Sigmoid colon (tissue), 7 donors: ENCODE results near the gene RPL38. TPM values are rescaled to one million over a fixed set of nuclear protein-coding genes. Genes with fewer than 3 reads are reported as not detected.
A peak's percentile ranks its signal among the peaks of the same experiment; 100 is the strongest.

Source experiments
- DNase-seq: peaks from one replicate; pipeline ENCODE4 v3.0.0-alpha.2; 2019
- H3K27ac ChIP-seq, 4 donors: fragments of 200-600 bp; sonication (generic); one replicate each; pipeline ENCODE4 v1.5.1; 2016 to 2019; ENCODE audit warnings: mild to moderate bottlenecking in 1 of 4
- H3K27me3 ChIP-seq, 3 donors: fragments of 200-600 bp; sonication (generic); one replicate each; pipeline ENCODE4 v1.5.1; 2019; ENCODE audit warnings: mild to moderate bottlenecking in 1 of 3
- H3K36me3 ChIP-seq, 4 donors: fragments of 200-600 bp; sonication (generic); one replicate each; pipeline ENCODE4 v1.5.1; 2016 to 2019
- H3K4me1 ChIP-seq, 4 donors: fragments of 200-600 bp; sonication (generic); one replicate each; pipeline ENCODE4 v1.5.1; 2017 to 2019
- H3K4me3 ChIP-seq, 4 donors: fragments of 200-600 bp; sonication (generic); one replicate each; pipeline ENCODE4 v1.5.1; 2017 to 2019; ENCODE audit warnings: mild to moderate bottlenecking in 2 of 4, moderate library complexity in 1 of 4
- H3K9me3 ChIP-seq, 4 donors: fragments of 200-600 bp in 3 of 4; sonication (generic) in 3 of 4; one replicate each; pipeline versions ENCODE4 v1.5.1 to v1.6.1; 2013 to 2019
- EP300 ChIP-seq, 4 donors: sonication (generic); formaldehyde crosslinking; IDR thresholded peaks; one replicate each; pipeline ENCODE4 v1.6.1; 2017; ENCODE audit warnings: antibody characterized with exemption in 4 of 4
- POLR2A ChIP-seq, 2 donors: fragments of 450-650 bp; IDR thresholded peaks; one replicate each; pipeline ENCODE4 v1.6.1; 2016; ENCODE audit warnings: antibody characterized with exemption in 2 of 2, mild to moderate bottlenecking in 2 of 2, moderate library complexity in 2 of 2
- POLR2AphosphoS5 ChIP-seq, 4 donors: sonication (generic); formaldehyde crosslinking; IDR thresholded peaks; one replicate each; pipeline ENCODE4 v1.6.1; 2017; ENCODE audit warnings: antibody characterized with exemption in 4 of 4
- WGBS, 2 donors: extraction: QIAGEN DNeasy Blood & Tissue Kit; methylation state at CpG; one replicate each; pipeline ENCODE4 v1.1.7; 2013; 5-methylcytosine and 5-hydroxymethylcytosine counted together
- intact Hi-C: fragments of 100-400 bp; cut with DNase I; formaldehyde crosslinking; loops from one replicate; pipeline ENCODE4 v1.15.1; 2023
- polyA plus RNA-seq, 3 donors: library from polyadenylated mRNA; stranded (reverse); fragments of 200-250 nt; gene quantifications; one replicate each; pipeline ENCODE4 v1.2.3, GENCODE V29; 2013
- total RNA-seq, 4 donors: library from RNA; depleted of rRNA; stranded (reverse); fragments of >200 nt; gene quantifications; one replicate each; pipeline ENCODE4 v1.1.0, GENCODE V29; 2016
- TF ChIP-seq, protein P1 (sequence below), 4 experiments: fragments of 450-650 bp in 3 of 4; fragments of 200-600 bp in 1 of 4; IDR thresholded peaks; one replicate each; pipeline ENCODE4 v1.5.1; 2016 to 2019; ENCODE audit warnings: antibody characterized with exemption in 4 of 4, mild to moderate bottlenecking in 3 of 4, moderate library complexity in 2 of 4
- donor health status: healthy with polysubstance abuse.
- donor health status: Bipolar disorder and iron deficiency.
- donor health status: healthy.

RPL38 gene
- total and polyA plus RNA-seq, 7 donors: 215 to 2,321 (median 718) TPM

DNA sequence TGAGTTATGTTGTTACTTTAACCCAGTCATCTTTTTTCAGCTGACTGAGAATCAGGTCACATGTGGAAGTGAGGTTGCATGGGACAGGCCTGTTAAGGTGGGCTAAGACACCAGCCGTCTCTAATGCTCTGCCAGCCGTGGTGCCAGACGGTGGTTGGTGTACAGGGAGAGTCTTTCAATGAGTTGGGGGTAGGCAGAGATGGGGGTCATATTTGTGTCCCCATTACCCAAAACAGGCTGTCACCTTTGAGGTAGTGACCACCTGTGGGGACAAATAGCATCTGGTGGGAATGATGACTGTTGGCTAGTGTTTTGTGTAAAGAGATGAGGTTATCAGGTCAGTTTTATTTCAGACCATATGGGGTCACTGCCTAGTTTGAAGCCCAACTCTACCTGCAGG lies 1.8 kb downstream of the RPL38 start:
- Histone ChIP-seq H3K27ac (peak overlapping the region in 1 of 4 donors; percentile 2), H3K27me3 (peaks cover 8 to 15% (median 11%) of the 10 kb centered on the region in 3 donors), H3K9me3 (no peaks in the 10 kb centered on the region), H3K4me3 (no peak overlapping the region), H3K4me1 (peaks cover 0 to 54% (median 44%) of the 10 kb centered on the region in 4 donors), H3K36me3 (peaks cover 5 to 55% (median 37%) of the 10 kb centered on the region in 4 donors)
- DNase-seq: no peak
- TF ChIP-seq POLR2A (IDR thresholded peaks at IDR 0.05) (no peak), POLR2AphosphoS5 (IDR thresholded peaks at IDR 0.05) (no peak), EP300 (IDR thresholded peaks at IDR 0.05) (no peak)
- TF ChIP-seq, protein P1, sequence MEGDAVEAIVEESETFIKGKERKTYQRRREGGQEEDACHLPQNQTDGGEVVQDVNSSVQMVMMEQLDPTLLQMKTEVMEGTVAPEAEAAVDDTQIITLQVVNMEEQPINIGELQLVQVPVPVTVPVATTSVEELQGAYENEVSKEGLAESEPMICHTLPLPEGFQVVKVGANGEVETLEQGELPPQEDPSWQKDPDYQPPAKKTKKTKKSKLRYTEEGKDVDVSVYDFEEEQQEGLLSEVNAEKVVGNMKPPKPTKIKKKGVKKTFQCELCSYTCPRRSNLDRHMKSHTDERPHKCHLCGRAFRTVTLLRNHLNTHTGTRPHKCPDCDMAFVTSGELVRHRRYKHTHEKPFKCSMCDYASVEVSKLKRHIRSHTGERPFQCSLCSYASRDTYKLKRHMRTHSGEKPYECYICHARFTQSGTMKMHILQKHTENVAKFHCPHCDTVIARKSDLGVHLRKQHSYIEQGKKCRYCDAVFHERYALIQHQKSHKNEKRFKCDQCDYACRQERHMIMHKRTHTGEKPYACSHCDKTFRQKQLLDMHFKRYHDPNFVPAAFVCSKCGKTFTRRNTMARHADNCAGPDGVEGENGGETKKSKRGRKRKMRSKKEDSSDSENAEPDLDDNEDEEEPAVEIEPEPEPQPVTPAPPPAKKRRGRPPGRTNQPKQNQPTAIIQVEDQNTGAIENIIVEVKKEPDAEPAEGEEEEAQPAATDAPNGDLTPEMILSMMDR (IDR thresholded peaks at IDR 0.05): no peak
- intact Hi-C loops: no loop called here
- WGBS, 2 donors: 83 to 86% methylated on average over 3 of the region's 3 CpGs

DNA sequence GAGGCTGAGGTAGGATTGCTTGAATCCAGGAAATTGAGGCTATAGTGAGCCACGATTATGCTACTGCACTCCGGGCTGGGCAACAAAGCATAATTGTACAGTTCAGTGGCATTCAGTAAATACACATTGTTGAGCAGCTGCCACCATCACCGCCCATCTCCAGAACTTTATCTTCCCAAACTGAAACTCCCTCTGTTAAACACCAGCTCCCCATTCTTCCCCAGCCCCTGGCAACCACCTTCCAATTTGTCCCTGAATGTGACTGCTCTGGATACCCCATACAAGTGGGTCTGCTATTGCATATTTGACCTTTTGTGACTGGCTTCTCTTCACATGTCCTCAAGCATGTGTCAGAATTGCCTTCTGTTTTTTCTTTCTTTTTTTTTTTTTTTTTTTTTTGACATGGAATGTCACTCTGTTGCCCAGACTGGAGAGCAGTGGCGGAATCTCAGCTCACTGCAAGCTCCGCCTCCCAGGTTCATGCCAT lies 2.9 kb downstream of the RPL38 start:
- Histone ChIP-seq H3K36me3 (peaks cover 5 to 56% (median 37%) of the 10 kb centered on the region in 4 donors), H3K4me1 (peaks cover 0 to 63% (median 55%) of the 10 kb centered on the region in 4 donors), H3K4me3 (no peak overlapping the region), H3K27me3 (peaks cover 0 to 4% (median 3%) of the 10 kb centered on the region in 3 donors), H3K27ac (no peak overlapping the region), H3K9me3 (no peaks in the 10 kb centered on the region)
- TF ChIP-seq POLR2AphosphoS5 (IDR thresholded peaks at IDR 0.05) (no peak), POLR2A (IDR thresholded peaks at IDR 0.05) (no peak), EP300 (IDR thresholded peaks at IDR 0.05) (no peak)
- TF ChIP-seq, protein P1 (IDR thresholded peaks at IDR 0.05): no peak
- 51 to 63% methylated on average over 5 of the region's 5 CpGs for WGBS, 2 donors
- intact Hi-C loops: no loop called here
- DNase-seq: no peak

DNA sequence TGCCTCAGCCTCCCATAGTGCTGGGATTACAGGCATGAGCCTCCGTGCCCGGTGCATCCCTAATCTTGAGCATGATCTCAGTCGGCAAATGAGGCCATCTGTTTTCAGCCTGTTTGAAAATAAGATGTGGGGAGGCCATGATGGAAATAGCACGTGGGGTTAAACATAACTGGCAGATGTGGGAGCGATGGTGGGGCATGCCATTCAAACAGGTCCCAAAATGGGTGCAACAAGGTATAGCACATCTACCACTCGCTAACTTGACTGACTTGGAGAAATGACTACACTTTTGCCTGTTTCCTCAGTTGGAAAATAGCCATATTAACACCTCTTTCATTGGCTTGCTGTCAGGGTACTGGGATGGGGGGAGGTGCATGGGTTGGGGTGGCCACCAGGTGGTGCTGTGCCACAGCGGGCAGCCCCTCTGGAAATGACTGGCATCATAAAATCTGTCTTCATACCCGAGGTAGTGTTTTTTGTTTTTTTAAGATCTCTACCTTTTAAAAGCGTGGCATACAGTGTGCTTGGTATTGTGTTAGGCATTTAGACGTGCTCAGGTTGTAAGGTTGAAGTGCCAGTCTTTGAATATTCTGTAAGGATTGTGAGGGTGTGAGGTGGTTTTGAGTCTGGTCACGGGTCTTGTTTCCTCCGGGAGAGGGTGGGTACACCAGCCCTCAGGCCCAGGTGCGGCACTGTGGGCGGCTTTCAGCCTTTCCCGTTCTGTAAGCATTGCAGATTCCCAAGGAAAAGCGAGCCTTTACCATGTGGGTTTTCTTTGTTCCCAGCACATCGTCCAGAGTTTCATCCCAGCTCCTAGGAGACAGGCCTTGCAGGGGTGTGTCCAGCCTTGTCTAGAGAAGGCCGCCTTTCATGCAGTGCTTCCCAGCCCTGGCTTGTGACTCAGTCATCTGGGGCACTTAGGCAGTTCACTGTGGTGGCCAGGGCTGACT lies 7.0 kb downstream of the RPL38 start:
- Histone ChIP-seq H3K27ac (peak overlapping the region in 2 of 4 donors; percentile 50 to 79), H3K9me3 (no peaks in the 10 kb centered on the region), H3K27me3 (no peaks in the 10 kb centered on the region), H3K36me3 (peaks cover 1 to 46% (median 28%) of the 10 kb centered on the region in 4 donors), H3K4me3 (no peak overlapping the region), H3K4me1 (peaks cover 0 to 80% (median 68%) of the 10 kb centered on the region in 4 donors)
- intact Hi-C loops: loop anchor here (2.0 to 5.0 kb wide), 4 partner anchors 67 to 242 kb away; partner anchors contain the start of gene BTBD17
- peak; percentile 84 for DNase-seq
- WGBS, 2 donors: 52 to 58% methylated on average over 18 of the region's 18 CpGs
- TF ChIP-seq, protein P1 (IDR thresholded peaks at IDR 0.05): peak; percentile 80 to 99 (median 87)
- no peak for TF ChIP-seq POLR2A (IDR thresholded peaks at IDR 0.05)
- no peak for TF ChIP-seq EP300 (IDR thresholded peaks at IDR 0.05)
- TF ChIP-seq POLR2AphosphoS5 (IDR thresholded peaks at IDR 0.05): peak in 2 of 4 donors; percentile 12 to 18

DNA sequence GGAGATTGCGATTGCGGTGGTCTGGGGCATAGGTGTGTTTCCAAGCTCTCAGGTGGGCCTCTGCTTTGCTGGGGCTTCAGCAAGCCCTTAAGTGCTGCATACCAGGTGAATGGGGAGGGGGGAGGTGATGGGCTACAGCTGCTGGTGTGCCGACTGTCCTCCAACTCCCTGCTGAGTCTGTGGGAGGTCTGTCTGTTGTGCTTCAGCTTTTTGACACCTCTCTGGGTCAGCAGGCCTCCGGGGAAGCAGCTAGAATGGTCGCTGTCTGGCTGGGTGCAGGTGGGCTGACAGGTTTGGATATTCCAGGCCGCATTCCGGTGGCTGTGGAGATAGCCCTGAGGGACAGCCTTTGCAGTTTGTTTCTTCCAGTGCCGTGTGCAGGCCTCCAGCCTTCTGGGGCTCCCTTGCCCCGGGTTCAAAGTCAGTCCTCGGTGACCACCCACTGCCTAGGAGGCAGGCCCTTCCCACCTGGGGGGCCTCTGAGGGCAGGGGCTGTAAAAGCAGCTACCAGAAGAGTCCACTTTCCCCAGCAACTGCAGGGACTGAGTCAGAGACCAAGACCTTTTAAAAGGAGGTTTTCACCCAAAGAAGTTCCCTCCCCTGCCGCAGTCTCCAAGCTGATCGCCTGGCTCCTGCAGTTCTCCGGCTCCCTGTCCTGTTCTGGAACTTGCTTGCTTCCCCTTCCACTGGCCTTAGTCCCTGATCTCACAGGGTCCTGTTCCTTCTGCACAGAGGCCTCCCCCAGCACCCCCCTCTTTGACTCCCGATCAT lies 7.8 kb downstream of the RPL38 start:
- TF ChIP-seq, protein P1 (IDR thresholded peaks at IDR 0.05): no peak
- TF ChIP-seq POLR2AphosphoS5 (IDR thresholded peaks at IDR 0.05): no peak
- TF ChIP-seq EP300 (IDR thresholded peaks at IDR 0.05): no peak
- TF ChIP-seq POLR2A (IDR thresholded peaks at IDR 0.05): no peak
- intact Hi-C loops: loop anchor here (2.0 to 5.0 kb wide), 4 partner anchors 66 to 241 kb away; partner anchors contain the start of gene BTBD17
- Histone ChIP-seq H3K4me1 (peaks cover 0 to 72% (median 60%) of the 10 kb centered on the region in 4 donors), H3K9me3 (no peaks in the 10 kb centered on the region), H3K27ac (peak overlapping the region in 3 of 4 donors; percentile 76 to 79 (median 79)), H3K4me3 (peak overlapping the region in 3 of 4 donors; percentile 53 to 57 (median 57)), H3K36me3 (peaks cover 0 to 39% (median 23%) of the 10 kb centered on the region in 4 donors), H3K27me3 (no peaks in the 10 kb centered on the region)
- no peak for DNase-seq
- WGBS, 2 donors: 79% methylated on average over 14 of the region's 14 CpGs
